ENCODE data around the gene ZNF433. TPM values are rescaled to one million over a fixed set of nuclear protein-coding genes. Genes with fewer than 3 reads are reported as not detected.

ZNF433 gene
- total RNA-seq, 2 experiments from 2014 or later, result 0.27 to 0.33 TPM

GRCh38 chr19:11986754-11987153, 48.7 kb downstream of the ZNF433 start:
- intact Hi-C loops (cut with micrococcal nuclease), result loop anchor here (1.0 to 5.0 kb wide), 2 partner anchors 104 to 308 kb away; partner anchors contain the start of gene ZNF44
- CTCF ChIA-PET, result interaction anchor here (2.9 to 9.0 kb wide), 3 partner anchors 18 to 64 kb away, joined by 16 to 150 read pairs (median 106); partner anchors contain the start of genes ZNF700 and ZNF763
- Mint-ChIP-seq H3K27ac (no peak overlapping the region), H3K4me1 (ENCODE audit: low read depth) (peaks cover 15% of the 10 kb centered on the region), H3K36me3 (peaks cover 2% of the 10 kb centered on the region), H3K9me3 (peaks cover 12% of the 10 kb centered on the region), H3K4me3 (no peak overlapping the region), H3K27me3 (no peaks in the 10 kb centered on the region)
- POLR2A ChIA-PET, result no interaction called here
- no peak for DNase-seq

- Mint-ChIP-seq H3K4me3 (no peak overlapping the region), H3K27ac (no peak overlapping the region), H3K36me3 (peaks cover 10% of the 10 kb centered on the region), H3K27me3 (no peaks in the 10 kb centered on the region), H3K9me3 (peaks cover 29% of the 10 kb centered on the region), H3K4me1 (ENCODE audit: low read depth) (peaks cover 7% of the 10 kb centered on the region)
- intact Hi-C loops (cut with micrococcal nuclease), result loop anchor here (5.0 kb wide), 1 partner anchor 103 kb away; no protein-coding TSS in a partner anchor
- ChIA-PET POLR2A (no interaction called here), CTCF (interaction anchor here (0.9 to 9.0 kb wide), 6 partner anchors 9 to 156 kb away, joined by 3 to 150 read pairs (median 6); partner anchors contain the start of genes ZNF20, ZNF700 and ZNF763)
- DNase-seq, result peak; percentile 32
Observed at GRCh38 chr19:11984986-11985385, 50.5 kb downstream of the ZNF433 start.

- CTCF ChIA-PET, result interaction anchor here (0.8 to 2.2 kb wide), 3 partner anchors 19 to 109 kb away, joined by 3 to 7 read pairs (median 5); no protein-coding TSS in a partner anchor
- Mint-ChIP-seq H3K4me1 (ENCODE audit: low read depth) (peaks cover 2% of the 10 kb centered on the region), H3K27me3 (no peaks in the 10 kb centered on the region), H3K36me3 (peaks cover 33% of the 10 kb centered on the region), H3K27ac (no peak overlapping the region), H3K4me3 (no peak overlapping the region), H3K9me3 (peaks cover 53% of the 10 kb centered on the region)
- intact Hi-C loops (cut with micrococcal nuclease), result no loop called here
- DNase-seq, result no peak
- POLR2A ChIA-PET, result interaction anchor here (0.5 to 1.0 kb wide), 2 partner anchors 70 to 148 kb away, joined by 3 to 4 read pairs; partner anchors contain the start of gene ZNF878
Observed at GRCh38 chr19:11982526-11982925, 53.0 kb downstream of the ZNF433 start.

GRCh38 chr19:11979527-11979926, 56.0 kb downstream of the ZNF433 start:
- no peaks in the 10 kb centered on the region for H3K4me1 Mint-ChIP-seq (ENCODE audit: low read depth)
- peaks cover 50% of the 10 kb centered on the region for H3K36me3 Mint-ChIP-seq
- no peak for DNase-seq
- POLR2A ChIA-PET, result no interaction called here
- intact Hi-C loops (cut with micrococcal nuclease), result no loop called here
- CTCF ChIA-PET, result no interaction called here
- H3K9me3 Mint-ChIP-seq, result peaks cover 76% of the 10 kb centered on the region
- H3K27ac Mint-ChIP-seq, result no peak overlapping the region
- H3K27me3 Mint-ChIP-seq, result no peaks in the 10 kb centered on the region
- H3K4me3 Mint-ChIP-seq, result no peak overlapping the region

- Mint-ChIP-seq H3K9me3 (peaks cover 76% of the 10 kb centered on the region), H3K27me3 (no peaks in the 10 kb centered on the region), H3K27ac (no peak overlapping the region), H3K4me3 (no peak overlapping the region), H3K4me1 (ENCODE audit: low read depth) (no peaks in the 10 kb centered on the region), H3K36me3 (peaks cover 50% of the 10 kb centered on the region)
- CTCF ChIA-PET, result no interaction called here
- POLR2A ChIA-PET, result no interaction called here
- intact Hi-C loops (cut with micrococcal nuclease), result no loop called here
- DNase-seq, result no peak
Observed at GRCh38 chr19:11978492-11979100, 56.9 kb downstream of the ZNF433 start.

GRCh38 chr19:11973019-11973810, 62.3 kb downstream of the ZNF433 start:
- intact Hi-C loops (cut with micrococcal nuclease), result no loop called here
- CTCF ChIA-PET, result no interaction called here
- POLR2A ChIA-PET, result no interaction called here
- Mint-ChIP-seq H3K4me1 (ENCODE audit: low read depth) (no peaks in the 10 kb centered on the region), H3K4me3 (no peak overlapping the region), H3K9me3 (peaks cover 34% of the 10 kb centered on the region), H3K36me3 (peaks cover 29% of the 10 kb centered on the region), H3K27ac (no peak overlapping the region), H3K27me3 (no peaks in the 10 kb centered on the region)
- DNase-seq, result no peak

- H3K27ac Mint-ChIP-seq, result no peak overlapping the region
- ChIA-PET CTCF (no interaction called here), POLR2A (interaction anchor here (0.6 kb wide), 1 partner anchor 41 kb away, joined by 6 read pairs; no protein-coding TSS in a partner anchor)
- H3K36me3 Mint-ChIP-seq, result peaks cover 10% of the 10 kb centered on the region
- H3K27me3 Mint-ChIP-seq, result no peaks in the 10 kb centered on the region
- H3K9me3 Mint-ChIP-seq, result peaks cover 18% of the 10 kb centered on the region
- no peak overlapping the region for H3K4me3 Mint-ChIP-seq
- H3K4me1 Mint-ChIP-seq (ENCODE audit: low read depth), result peaks cover 1% of the 10 kb centered on the region
- intact Hi-C loops (cut with micrococcal nuclease), result no loop called here
- no peak for DNase-seq
Observed at GRCh38 chr19:11971041-11971440, 64.4 kb downstream of the ZNF433 start.

GRCh38 chr19:11970174-11970573, 65.3 kb downstream of the ZNF433 start:
- no peak overlapping the region for H3K4me3 Mint-ChIP-seq
- peaks cover 9% of the 10 kb centered on the region for H3K4me1 Mint-ChIP-seq (ENCODE audit: low read depth)
- no peaks in the 10 kb centered on the region for H3K27me3 Mint-ChIP-seq
- DNase-seq, result no peak
- POLR2A ChIA-PET, result no interaction called here
- no peak overlapping the region for H3K27ac Mint-ChIP-seq
- H3K9me3 Mint-ChIP-seq, result peaks cover 11% of the 10 kb centered on the region
- intact Hi-C loops (cut with micrococcal nuclease), result no loop called here
- CTCF ChIA-PET, result interaction anchor here (2.9 kb wide), 1 partner anchor 18 kb away, joined by 16 read pairs; no protein-coding TSS in a partner anchor
- H3K36me3 Mint-ChIP-seq, result peaks cover 7% of the 10 kb centered on the region

GRCh38 chr19:11964858-11965645, 70.4 kb downstream of the ZNF433 start, which contains the start of gene ZNF763:
Gene ZNF763 (plus strand): TSS chr19:11965040. CDS start chr19:11965209, 169 bp downstream.
- Mint-ChIP-seq H3K36me3 (no peaks in the 10 kb centered on the region), H3K27ac (peak within 1 kb of the TSS; percentile 79)
- CTCF ChIA-PET, result interaction anchor here (0.6 to 3.9 kb wide), 9 partner anchors 23 to 176 kb away, joined by 3 to 106 read pairs (median 7); partner anchors contain the start of genes ZNF20 and ZNF878

More at GRCh38 chr19:11964858-11965645, 70.4 kb downstream of the ZNF433 start, which contains the start of gene ZNF763:
- H3K4me1 Mint-ChIP-seq (ENCODE audit: low read depth), result peaks cover 20% of the 10 kb centered on the region
- peak; percentile 94 for DNase-seq
- no peaks in the 10 kb centered on the region for H3K27me3 Mint-ChIP-seq
- POLR2A ChIA-PET, result interaction anchor here (0.7 to 1.7 kb wide), 3 partner anchors 24 to 175 kb away, joined by 3 to 7 read pairs (median 3); partner anchors contain the start of genes ZNF20 and ZNF700
- intact Hi-C loops (cut with micrococcal nuclease), result loop anchor here (1.0 kb wide), 4 partner anchors 23 to 175 kb away; partner anchors contain the start of genes ZNF20 and ZNF700
- no peaks in the 10 kb centered on the region for H3K9me3 Mint-ChIP-seq
- H3K4me3 Mint-ChIP-seq, result peak within 1 kb of the TSS; percentile 88

All from activated CD4-positive, alpha-beta memory T cell treated with anti-CD3 and anti-CD28 coated beads for 36 hours (primary cell).